Activated effector memory CD4-positive, alpha-beta T cell treated with Interleukin-2 at 50 U/mL for 16 hours (primary cell): ENCODE measurements around the gene TRMT1.

Experiments
- DNase-seq: peaks from one replicate; pipeline ENCODE4 v3.0.0-alpha.2; 2020

The TRMT1 gene

GRCh38 chr19:13089857-13090507, 26.6 kb downstream of the TRMT1 start:
- DNase-seq: no peak

GRCh38 chr19:13089139-13089856, 27.2 kb downstream of the TRMT1 start:
- no peak for DNase-seq

- DNase-seq: no peak
Observed at GRCh38 chr19:13087795-13088537, 28.6 kb downstream of the TRMT1 start.

- no peak for DNase-seq
Observed at GRCh38 chr19:13087295-13087694, 29.2 kb downstream of the TRMT1 start.

- DNase-seq: no peak
Observed at GRCh38 chr19:13086341-13086740, 30.2 kb downstream of the TRMT1 start.

- DNase-seq: no peak
Observed at GRCh38 chr19:13085666-13086065, 30.9 kb downstream of the TRMT1 start.

- DNase-seq: no peak
Observed at GRCh38 chr19:13083627-13084026, 32.9 kb downstream of the TRMT1 start.

- no peak for DNase-seq
Observed at GRCh38 chr19:13083008-13083404, 33.5 kb downstream of the TRMT1 start.

- no peak for DNase-seq
Observed at GRCh38 chr19:13082192-13083007, 34.1 kb downstream of the TRMT1 start.

GRCh38 chr19:13079542-13079986, 37.0 kb downstream of the TRMT1 start:
- DNase-seq: no peak

GRCh38 chr19:13078897-13079541, 37.5 kb downstream of the TRMT1 start:
- no peak for DNase-seq

GRCh38 chr19:13078381-13078780, 38.2 kb downstream of the TRMT1 start:
- no peak for DNase-seq

GRCh38 chr19:13077240-13077639, 39.3 kb downstream of the TRMT1 start:
- DNase-seq: no peak

GRCh38 chr19:13076787-13077186, 39.8 kb downstream of the TRMT1 start:
- no peak for DNase-seq

- DNase-seq: no peak
Observed at GRCh38 chr19:13076320-13076719, 40.2 kb downstream of the TRMT1 start.

- no peak for DNase-seq
Observed at GRCh38 chr19:13074378-13074777, 42.2 kb downstream of the TRMT1 start.

GRCh38 chr19:13073263-13073662, 43.3 kb downstream of the TRMT1 start:
- no peak for DNase-seq

- DNase-seq: no peak
Observed at GRCh38 chr19:13072188-13072908, 44.2 kb downstream of the TRMT1 start.

GRCh38 chr19:13071444-13072187, 44.9 kb downstream of the TRMT1 start:
- no peak for DNase-seq

- DNase-seq: no peak
Observed at GRCh38 chr19:13070425-13071140, 46.0 kb downstream of the TRMT1 start.
